ENCODE data around the gene CPNE7.

DNA sequence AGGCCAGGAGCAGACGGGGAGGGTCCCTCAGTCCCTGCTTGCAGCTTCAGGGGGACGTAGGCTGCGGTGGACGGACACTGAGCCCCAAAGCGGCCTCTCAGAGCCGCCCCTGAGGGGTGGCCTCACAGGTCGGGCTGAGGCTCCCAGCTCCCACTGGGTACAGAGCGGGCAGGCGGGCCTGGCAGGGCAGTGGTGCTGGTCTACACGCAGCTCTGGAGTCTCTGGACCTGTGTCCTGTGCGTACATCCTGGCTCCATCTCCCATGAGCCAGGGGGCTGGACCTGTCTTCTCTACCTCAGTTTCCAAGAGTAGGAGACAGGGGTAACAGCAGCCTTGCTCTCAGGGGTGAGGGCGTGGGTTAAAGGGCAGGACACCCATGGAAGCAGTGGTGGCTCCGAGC lies 39.6 kb downstream of the CPNE7 start:
- TF ChIP-seq, protein P1, sequence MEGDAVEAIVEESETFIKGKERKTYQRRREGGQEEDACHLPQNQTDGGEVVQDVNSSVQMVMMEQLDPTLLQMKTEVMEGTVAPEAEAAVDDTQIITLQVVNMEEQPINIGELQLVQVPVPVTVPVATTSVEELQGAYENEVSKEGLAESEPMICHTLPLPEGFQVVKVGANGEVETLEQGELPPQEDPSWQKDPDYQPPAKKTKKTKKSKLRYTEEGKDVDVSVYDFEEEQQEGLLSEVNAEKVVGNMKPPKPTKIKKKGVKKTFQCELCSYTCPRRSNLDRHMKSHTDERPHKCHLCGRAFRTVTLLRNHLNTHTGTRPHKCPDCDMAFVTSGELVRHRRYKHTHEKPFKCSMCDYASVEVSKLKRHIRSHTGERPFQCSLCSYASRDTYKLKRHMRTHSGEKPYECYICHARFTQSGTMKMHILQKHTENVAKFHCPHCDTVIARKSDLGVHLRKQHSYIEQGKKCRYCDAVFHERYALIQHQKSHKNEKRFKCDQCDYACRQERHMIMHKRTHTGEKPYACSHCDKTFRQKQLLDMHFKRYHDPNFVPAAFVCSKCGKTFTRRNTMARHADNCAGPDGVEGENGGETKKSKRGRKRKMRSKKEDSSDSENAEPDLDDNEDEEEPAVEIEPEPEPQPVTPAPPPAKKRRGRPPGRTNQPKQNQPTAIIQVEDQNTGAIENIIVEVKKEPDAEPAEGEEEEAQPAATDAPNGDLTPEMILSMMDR (conservative IDR thresholded peaks at IDR 0.05; ENCODE audit: low read depth, low read length): no peak
- TF ChIP-seq EZH2 (IDR thresholded peaks at IDR 0.05; ENCODE audit: borderline replicate concordance, low read depth, low read length, poor library complexity, severe bottlenecking): no peak
